ENCODE measurements around the gene SLC2A11.

Gene SLC2A11

DNA sequence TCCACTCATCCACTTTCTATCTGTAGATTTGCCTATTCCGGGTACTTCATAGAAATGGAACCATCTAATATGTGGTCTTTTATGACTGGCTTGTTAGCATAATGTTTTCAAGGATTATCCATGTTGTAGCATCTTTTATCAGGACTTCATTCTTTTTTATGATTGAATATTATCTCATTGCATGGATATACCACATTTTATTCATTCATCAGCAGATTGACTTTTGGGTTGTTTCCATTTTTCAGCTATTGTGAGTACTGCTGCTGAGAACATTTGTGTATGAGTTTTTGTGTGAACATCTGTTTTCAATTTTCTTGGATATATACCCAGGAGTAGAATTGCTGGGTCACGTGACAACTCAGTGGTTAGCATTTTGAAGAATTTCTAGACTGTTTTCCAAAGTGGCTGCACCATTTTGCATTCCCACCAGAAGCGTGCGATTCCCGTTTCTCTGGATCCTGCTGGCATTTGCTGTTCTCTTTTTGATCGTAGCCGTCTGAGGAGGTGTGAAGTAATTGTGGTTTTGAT lies 27.8 kb upstream of the SLC2A11 start:
- no peak overlapping the region for H3K14ac ChIP-seq (ENCODE audit: low read length in 2 of 2)
- no peaks in the 10 kb centered on the region for H3K9me3 ChIP-seq (ENCODE audit: control insufficient read depth, low read length)
- no peak overlapping the region for H2AFZ ChIP-seq (ENCODE audit: low read depth, low read length)
- no peak overlapping the region for H3K4ac ChIP-seq (ENCODE audit: low read depth in 1 of 2, low read length in 2 of 2)
- H3K23ac ChIP-seq (ENCODE audit: low read length in 2 of 2) = no peak overlapping the region
- H4K91ac ChIP-seq (ENCODE audit: low read length) = no peak overlapping the region
- H2BK12ac ChIP-seq (ENCODE audit: low read length in 2 of 2) = no peak overlapping the region
- H3K18ac ChIP-seq (ENCODE audit: low read depth in 1 of 2, low read length in 2 of 2) = no peak overlapping the region
- H2BK15ac ChIP-seq (ENCODE audit: low read depth, poor library complexity, severe bottlenecking) = no peak overlapping the region
- DNase-seq = no peak
- peak overlapping the region; percentile 10 for H3K9ac ChIP-seq (ENCODE audit: low read length)
- peaks cover 20% of the 10 kb centered on the region for H3K4me1 ChIP-seq (ENCODE audit: control insufficient read depth, insufficient read depth, low read depth, low read length)
- peaks cover 50% of the 10 kb centered on the region for H3K79me1 ChIP-seq (replicated peaks; ENCODE audit: low read length, poor library complexity, severe bottlenecking)
- no peak overlapping the region for H2BK120ac ChIP-seq (ENCODE audit: low read depth, low read length)
- no peak overlapping the region for H4K8ac ChIP-seq (ENCODE audit: low read length)
- H3K27ac ChIP-seq (ENCODE audit: low read length, poor library complexity, severe bottlenecking) = no peak overlapping the region
- H3K36me3 ChIP-seq (ENCODE audit: control insufficient read depth in 1 of 2, insufficient read depth in 2 of 2, low read depth in 1 of 2, low read length in 2 of 2) = peaks cover 64 to 82% of the 10 kb centered on the region in 2 experiments
- no peak overlapping the region for H3K4me2 ChIP-seq (ENCODE audit: low read length, poor library complexity, severe bottlenecking)
- no peak overlapping the region for H3K4me3 ChIP-seq (ENCODE audit: insufficient read depth in 1 of 2, low read depth in 1 of 2, low read length in 2 of 2)
- 91% methylated on average over 6 of the region's 7 CpGs for WGBS
- no peaks in the 10 kb centered on the region for H3K27me3 ChIP-seq (ENCODE audit: control insufficient read depth in 1 of 2, insufficient read depth in 1 of 2, low read length in 2 of 2)
- no peak overlapping the region for H2BK5ac ChIP-seq (ENCODE audit: low read depth, low read length, poor library complexity, severe bottlenecking)
- H2AK5ac ChIP-seq (ENCODE audit: low read length, severe bottlenecking) = no peak overlapping the region

DNA sequence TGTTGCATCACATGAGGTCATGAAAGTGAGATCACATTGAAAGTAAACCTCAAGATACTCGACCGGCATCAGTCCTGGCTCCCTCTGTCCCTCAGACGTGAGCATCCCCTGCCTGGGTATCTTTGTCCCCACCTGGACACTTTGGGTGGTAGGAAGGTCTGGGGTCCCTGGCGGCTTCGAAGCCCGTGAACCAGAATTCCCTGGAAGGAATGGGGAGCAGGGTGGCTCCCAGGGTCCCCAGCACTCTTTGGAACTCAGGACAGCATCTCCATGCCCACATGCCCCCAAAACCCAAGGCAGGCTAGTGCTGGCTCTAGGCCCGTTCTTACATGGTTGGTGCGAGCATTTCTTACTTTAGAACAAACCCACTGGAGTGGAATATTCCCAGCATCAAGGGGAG lies 26.4 kb upstream of the SLC2A11 start:
- Histone ChIP-seq H3K4me2 (ENCODE audit: low read length, poor library complexity, severe bottlenecking) (no peak overlapping the region), H2BK15ac (ENCODE audit: low read depth, poor library complexity, severe bottlenecking) (no peak overlapping the region), H3K27ac (ENCODE audit: low read length, poor library complexity, severe bottlenecking) (no peak overlapping the region), H4K91ac (ENCODE audit: low read length) (no peak overlapping the region), H3K14ac (ENCODE audit: low read length in 2 of 2) (no peak overlapping the region), H3K4me1 (ENCODE audit: control insufficient read depth, insufficient read depth, low read depth, low read length) (peaks cover 17% of the 10 kb centered on the region), H2BK120ac (ENCODE audit: low read depth, low read length) (no peak overlapping the region), H3K4ac (ENCODE audit: low read depth in 1 of 2, low read length in 2 of 2) (no peak overlapping the region), H3K4me3 (ENCODE audit: insufficient read depth in 1 of 2, low read depth in 1 of 2, low read length in 2 of 2) (no peak overlapping the region), H4K8ac (ENCODE audit: low read length) (no peak overlapping the region), H3K18ac (ENCODE audit: low read depth in 1 of 2, low read length in 2 of 2) (no peak overlapping the region), H2AK5ac (ENCODE audit: low read length, severe bottlenecking) (no peak overlapping the region), H2AFZ (ENCODE audit: low read depth, low read length) (no peak overlapping the region), H3K36me3 (ENCODE audit: control insufficient read depth in 1 of 2, insufficient read depth in 2 of 2, low read depth in 1 of 2, low read length in 2 of 2) (peaks cover 65 to 84% of the 10 kb centered on the region in 2 experiments), H2BK5ac (ENCODE audit: low read depth, low read length, poor library complexity, severe bottlenecking) (no peak overlapping the region), H3K23ac (ENCODE audit: low read length in 2 of 2) (no peak overlapping the region), H3K79me1 (replicated peaks; ENCODE audit: low read length, poor library complexity, severe bottlenecking) (peaks cover 50% of the 10 kb centered on the region), H2BK12ac (ENCODE audit: low read length in 2 of 2) (no peak overlapping the region), H3K9ac (ENCODE audit: low read length) (no peak overlapping the region), H3K9me3 (ENCODE audit: control insufficient read depth, low read length) (no peaks in the 10 kb centered on the region), H3K27me3 (ENCODE audit: control insufficient read depth in 1 of 2, insufficient read depth in 1 of 2, low read length in 2 of 2) (no peaks in the 10 kb centered on the region)
- 88% methylated on average over 8 of the region's 8 CpGs for WGBS
- no peak for DNase-seq

DNA sequence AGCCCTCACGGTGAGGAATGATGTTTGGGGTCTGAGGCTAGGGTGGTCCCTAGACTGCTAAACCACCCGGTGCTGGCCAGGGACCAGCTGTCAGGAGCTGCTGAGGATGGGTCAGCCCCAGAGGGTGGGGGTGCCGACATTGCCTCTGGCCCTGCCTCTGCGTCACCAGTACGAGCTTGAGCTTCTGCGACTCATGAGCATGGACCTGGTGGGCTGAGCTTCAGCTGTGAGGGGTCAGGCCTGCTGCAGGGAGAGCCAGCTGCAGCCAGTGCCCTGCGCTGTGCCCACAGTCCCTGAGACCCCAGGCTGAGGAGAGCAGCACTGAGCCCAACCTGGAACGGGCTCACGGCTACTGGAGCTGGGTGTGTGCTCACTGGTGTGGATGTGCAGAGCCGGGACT lies 25.9 kb upstream of the SLC2A11 start:
- Histone ChIP-seq H3K9me3 (ENCODE audit: control insufficient read depth, low read length) (no peaks in the 10 kb centered on the region), H4K8ac (ENCODE audit: low read length) (no peak overlapping the region), H3K4me2 (ENCODE audit: low read length, poor library complexity, severe bottlenecking) (no peak overlapping the region), H2BK12ac (ENCODE audit: low read length in 2 of 2) (no peak overlapping the region), H2BK120ac (ENCODE audit: low read depth, low read length) (no peak overlapping the region), H3K36me3 (ENCODE audit: control insufficient read depth in 1 of 2, insufficient read depth in 2 of 2, low read depth in 1 of 2, low read length in 2 of 2) (peaks cover 65 to 84% of the 10 kb centered on the region in 2 experiments), H2AFZ (ENCODE audit: low read depth, low read length) (no peak overlapping the region), H4K91ac (ENCODE audit: low read length) (no peak overlapping the region), H3K23ac (ENCODE audit: low read length in 2 of 2) (no peak overlapping the region), H3K9ac (ENCODE audit: low read length) (no peak overlapping the region), H3K27me3 (ENCODE audit: control insufficient read depth in 1 of 2, insufficient read depth in 1 of 2, low read length in 2 of 2) (no peaks in the 10 kb centered on the region), H3K27ac (ENCODE audit: low read length, poor library complexity, severe bottlenecking) (no peak overlapping the region), H2AK5ac (ENCODE audit: low read length, severe bottlenecking) (no peak overlapping the region), H3K4me1 (ENCODE audit: control insufficient read depth, insufficient read depth, low read depth, low read length) (peaks cover 13% of the 10 kb centered on the region), H3K18ac (ENCODE audit: low read depth in 1 of 2, low read length in 2 of 2) (no peak overlapping the region), H3K4ac (ENCODE audit: low read depth in 1 of 2, low read length in 2 of 2) (no peak overlapping the region), H3K79me1 (replicated peaks; ENCODE audit: low read length, poor library complexity, severe bottlenecking) (peaks cover 48% of the 10 kb centered on the region), H3K14ac (ENCODE audit: low read length in 2 of 2) (no peak overlapping the region), H2BK15ac (ENCODE audit: low read depth, poor library complexity, severe bottlenecking) (no peak overlapping the region), H2BK5ac (ENCODE audit: low read depth, low read length, poor library complexity, severe bottlenecking) (no peak overlapping the region), H3K4me3 (ENCODE audit: insufficient read depth in 1 of 2, low read depth in 1 of 2, low read length in 2 of 2) (no peak overlapping the region)
- no peak for DNase-seq
- WGBS = 92% methylated on average over 10 of the region's 10 CpGs

DNA sequence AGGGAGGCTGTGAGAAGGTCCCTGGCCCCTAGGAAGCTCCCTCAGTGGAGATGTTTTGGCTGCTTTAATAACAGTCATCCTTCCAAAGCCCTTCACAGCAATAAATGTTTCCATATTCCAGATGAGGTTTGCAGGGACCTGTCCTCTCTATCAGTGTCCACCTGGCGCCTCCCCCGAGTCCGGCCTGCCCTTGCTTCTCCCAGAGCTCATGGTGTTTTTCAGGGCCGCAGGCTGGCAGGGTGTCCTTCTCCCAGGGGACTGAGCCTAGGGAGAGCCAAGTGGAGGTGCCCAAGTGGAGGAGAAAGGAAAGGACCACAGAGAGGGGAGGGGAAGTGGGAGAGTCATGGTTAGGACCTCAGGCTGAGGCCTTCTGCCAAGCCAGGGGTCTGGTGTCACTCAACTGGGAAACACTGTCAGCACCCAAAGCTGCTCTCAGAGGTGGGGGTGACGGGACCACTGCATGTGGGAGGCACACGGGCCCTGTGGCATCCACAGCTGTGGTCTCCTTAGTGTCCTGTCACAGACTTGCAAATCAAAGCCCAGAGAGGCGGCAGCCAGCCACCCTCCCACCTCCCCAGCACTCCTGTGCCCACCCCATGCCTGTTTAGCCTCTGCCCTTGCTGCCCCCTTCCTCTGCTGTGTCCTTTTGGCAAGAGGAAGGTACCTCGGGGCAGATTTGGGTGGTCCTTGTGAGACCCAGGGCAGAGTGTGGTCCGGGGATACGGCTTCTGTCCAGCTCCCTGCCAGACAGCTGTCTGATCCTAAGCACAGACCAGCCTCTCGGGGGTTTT lies 25.3 kb upstream of the SLC2A11 start:
- H3K36me3 ChIP-seq (ENCODE audit: control insufficient read depth in 1 of 2, insufficient read depth in 2 of 2, low read depth in 1 of 2, low read length in 2 of 2) = peaks cover 65 to 84% of the 10 kb centered on the region in 2 experiments
- no peak overlapping the region for H3K4me3 ChIP-seq (ENCODE audit: insufficient read depth in 1 of 2, low read depth in 1 of 2, low read length in 2 of 2)
- no peak overlapping the region for H4K91ac ChIP-seq (ENCODE audit: low read length)
- no peak overlapping the region for H2BK5ac ChIP-seq (ENCODE audit: low read depth, low read length, poor library complexity, severe bottlenecking)
- H3K27ac ChIP-seq (ENCODE audit: low read length, poor library complexity, severe bottlenecking) = no peak overlapping the region
- H3K9ac ChIP-seq (ENCODE audit: low read length) = no peak overlapping the region
- no peak overlapping the region for H2BK15ac ChIP-seq (ENCODE audit: low read depth, poor library complexity, severe bottlenecking)
- DNase-seq = no peak
- no peak overlapping the region for H3K4me2 ChIP-seq (ENCODE audit: low read length, poor library complexity, severe bottlenecking)
- peaks cover 43% of the 10 kb centered on the region for H3K79me1 ChIP-seq (replicated peaks; ENCODE audit: low read length, poor library complexity, severe bottlenecking)
- H3K9me3 ChIP-seq (ENCODE audit: control insufficient read depth, low read length) = no peaks in the 10 kb centered on the region
- peak overlapping the region in 1 of 2 experiments; percentile 13 for H3K4ac ChIP-seq (ENCODE audit: low read depth in 1 of 2, low read length in 2 of 2)
- H2AK5ac ChIP-seq (ENCODE audit: low read length, severe bottlenecking) = no peak overlapping the region
- H3K27me3 ChIP-seq (ENCODE audit: control insufficient read depth in 1 of 2, insufficient read depth in 1 of 2, low read length in 2 of 2) = no peaks in the 10 kb centered on the region
- 83% methylated on average over 11 of the region's 11 CpGs for WGBS
- no peak overlapping the region for H4K8ac ChIP-seq (ENCODE audit: low read length)
- no peak overlapping the region for H2BK12ac ChIP-seq (ENCODE audit: low read length in 2 of 2)
- H2BK120ac ChIP-seq (ENCODE audit: low read depth, low read length) = no peak overlapping the region
- peaks cover 8% of the 10 kb centered on the region for H3K4me1 ChIP-seq (ENCODE audit: control insufficient read depth, insufficient read depth, low read depth, low read length)
- no peak overlapping the region for H3K23ac ChIP-seq (ENCODE audit: low read length in 2 of 2)
- no peak overlapping the region for H2AFZ ChIP-seq (ENCODE audit: low read depth, low read length)
- H3K18ac ChIP-seq (ENCODE audit: low read depth in 1 of 2, low read length in 2 of 2) = no peak overlapping the region
- H3K14ac ChIP-seq (ENCODE audit: low read length in 2 of 2) = no peak overlapping the region

Data from mesenchymal stem cell (in vitro differentiated cells and primary cell).